ENCODE data around the gene RANGAP1. TPM values are rescaled to one million over a fixed set of nuclear protein-coding genes. Genes with fewer than 3 reads are reported as not detected.
"Not testable (repeated sequence)": the region's sequence is repeated elsewhere in the genome, so short reads cannot be mapped to it uniquely, and the experiment has no call there.

The RANGAP1 gene
- total RNA-seq, 4 donors from 2014 or later = 35.5 to 42.7 (median 38.8) TPM

DNA sequence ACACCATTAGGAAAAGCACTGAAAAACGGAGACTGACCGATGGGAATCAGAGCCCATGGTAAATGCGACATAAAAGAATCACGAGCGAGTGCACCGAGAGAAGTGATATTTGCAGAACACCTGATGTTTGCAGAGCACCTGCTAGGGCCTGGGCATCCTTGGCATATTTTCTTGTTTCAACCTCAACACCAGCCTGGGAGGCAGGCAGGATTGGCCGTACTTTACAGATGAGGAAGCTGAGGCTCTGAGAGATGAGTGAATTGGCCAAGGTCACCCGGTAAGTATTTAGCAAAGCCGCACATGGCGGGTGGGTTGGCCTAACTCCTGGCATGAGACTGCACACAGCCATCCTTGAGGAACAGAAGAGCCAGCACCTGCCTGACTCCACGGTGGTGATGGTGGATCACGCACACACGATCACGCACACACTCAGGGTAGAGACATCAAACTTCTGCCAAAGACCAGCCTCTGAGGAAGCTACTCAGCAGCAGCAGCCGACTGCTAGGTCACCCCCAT, 23.7 kb downstream of the RANGAP1 start:
- no peak overlapping the region for H3K27ac ChIP-seq
- TF ChIP-seq, protein P1, sequence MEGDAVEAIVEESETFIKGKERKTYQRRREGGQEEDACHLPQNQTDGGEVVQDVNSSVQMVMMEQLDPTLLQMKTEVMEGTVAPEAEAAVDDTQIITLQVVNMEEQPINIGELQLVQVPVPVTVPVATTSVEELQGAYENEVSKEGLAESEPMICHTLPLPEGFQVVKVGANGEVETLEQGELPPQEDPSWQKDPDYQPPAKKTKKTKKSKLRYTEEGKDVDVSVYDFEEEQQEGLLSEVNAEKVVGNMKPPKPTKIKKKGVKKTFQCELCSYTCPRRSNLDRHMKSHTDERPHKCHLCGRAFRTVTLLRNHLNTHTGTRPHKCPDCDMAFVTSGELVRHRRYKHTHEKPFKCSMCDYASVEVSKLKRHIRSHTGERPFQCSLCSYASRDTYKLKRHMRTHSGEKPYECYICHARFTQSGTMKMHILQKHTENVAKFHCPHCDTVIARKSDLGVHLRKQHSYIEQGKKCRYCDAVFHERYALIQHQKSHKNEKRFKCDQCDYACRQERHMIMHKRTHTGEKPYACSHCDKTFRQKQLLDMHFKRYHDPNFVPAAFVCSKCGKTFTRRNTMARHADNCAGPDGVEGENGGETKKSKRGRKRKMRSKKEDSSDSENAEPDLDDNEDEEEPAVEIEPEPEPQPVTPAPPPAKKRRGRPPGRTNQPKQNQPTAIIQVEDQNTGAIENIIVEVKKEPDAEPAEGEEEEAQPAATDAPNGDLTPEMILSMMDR (IDR thresholded peaks at IDR 0.05) = no peak
- TF ChIP-seq POLR2A (IDR thresholded peaks at IDR 0.05) = no peak
- no peaks in the 10 kb centered on the region for H3K9me3 ChIP-seq
- intact Hi-C loops (cut with DNase I) = no loop called here
- DNase-seq = no peak
- WGBS, 2 donors = 96 to 98% methylated on average over 14 to 15 of the region's 15 CpGs
- no peaks in the 10 kb centered on the region for H3K4me1 ChIP-seq
- no peak overlapping the region for H3K4me3 ChIP-seq (replicated peaks in 1 of 3)
- H3K36me3 ChIP-seq = peaks cover 62 to 68% of the 10 kb centered on the region in 2 donors
- H3K27me3 ChIP-seq = no peaks in the 10 kb centered on the region

DNA sequence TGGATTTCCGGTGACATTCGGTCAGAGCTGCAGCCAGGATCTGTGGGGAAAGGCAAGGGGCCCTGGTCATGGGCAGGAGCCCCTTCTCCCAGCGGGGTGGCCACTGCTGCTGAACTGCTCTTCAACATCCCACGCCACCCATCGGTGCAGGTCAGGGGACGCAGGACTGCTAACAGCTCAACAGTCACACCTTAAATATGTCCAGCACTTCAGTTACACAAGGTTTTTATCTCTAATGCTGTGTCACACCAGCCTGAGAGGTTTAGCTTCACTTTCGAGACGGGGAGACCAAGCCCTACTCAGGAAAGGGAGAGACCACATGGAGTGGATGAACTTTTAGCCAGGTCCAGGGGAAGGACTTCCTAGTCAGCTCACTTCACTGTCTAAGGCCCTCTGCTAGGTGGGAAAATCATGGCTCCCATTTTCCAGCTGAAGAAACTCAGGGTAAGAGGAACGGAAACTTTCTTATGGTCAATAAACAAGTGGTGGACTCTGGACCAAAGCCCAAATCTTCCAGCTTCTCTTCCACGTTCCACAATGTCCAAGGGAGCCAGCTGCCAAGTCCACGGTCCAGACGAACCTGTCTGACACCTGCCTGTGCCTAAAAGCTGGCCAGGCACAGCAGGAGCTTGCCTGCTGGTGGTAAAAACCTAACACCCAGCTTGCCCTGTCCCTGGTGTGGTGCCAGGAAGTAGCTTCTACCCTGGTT, 24.3 kb downstream of the RANGAP1 start:
- intact Hi-C loops (cut with DNase I) = no loop called here
- DNase-seq = no peak
- TF ChIP-seq, protein P1 (IDR thresholded peaks at IDR 0.05) = no peak
- TF ChIP-seq POLR2A (IDR thresholded peaks at IDR 0.05) = no peak
- Histone ChIP-seq H3K4me1 (no peaks in the 10 kb centered on the region), H3K27me3 (no peaks in the 10 kb centered on the region), H3K9me3 (no peaks in the 10 kb centered on the region), H3K27ac (no peak overlapping the region), H3K4me3 (replicated peaks in 1 of 3) (no peak overlapping the region), H3K36me3 (peaks cover 59 to 67% of the 10 kb centered on the region in 2 donors)
- WGBS, 2 donors = 87 to 89% methylated on average over 9 to 12 of the region's 12 CpGs

DNA sequence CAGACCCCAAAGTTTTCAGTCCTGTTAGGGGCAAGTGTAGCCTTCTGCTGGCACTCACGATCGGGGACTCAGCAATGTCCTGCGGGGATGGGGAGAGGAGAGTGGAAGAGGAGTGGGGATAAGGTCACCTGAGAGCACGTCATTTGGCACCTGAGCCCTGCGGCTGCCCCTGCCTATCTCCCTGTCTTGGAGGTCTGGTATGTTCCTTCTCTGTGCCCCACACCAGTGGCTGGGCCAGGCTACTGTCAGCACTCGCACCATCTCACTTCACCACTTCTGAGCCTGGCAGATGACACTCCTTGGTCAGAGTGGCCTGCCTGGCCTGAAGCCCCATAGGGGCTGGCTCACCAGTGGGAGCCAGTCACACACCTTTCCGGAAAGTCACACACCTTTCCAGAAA, 25.1 kb downstream of the RANGAP1 start:
- Histone ChIP-seq H3K4me3 (replicated peaks in 1 of 3) (no peak overlapping the region), H3K36me3 (peaks cover 66 to 67% of the 10 kb centered on the region in 2 donors), H3K27ac (no peak overlapping the region), H3K4me1 (no peaks in the 10 kb centered on the region), H3K27me3 (no peaks in the 10 kb centered on the region), H3K9me3 (no peaks in the 10 kb centered on the region)
- intact Hi-C loops (cut with DNase I) = no loop called here
- 94 to 97% methylated on average over 7 of the region's 7 CpGs for WGBS, 2 donors
- DNase-seq = no peak
- TF ChIP-seq, protein P1 (IDR thresholded peaks at IDR 0.05) = no peak
- no peak for TF ChIP-seq POLR2A (IDR thresholded peaks at IDR 0.05)

DNA sequence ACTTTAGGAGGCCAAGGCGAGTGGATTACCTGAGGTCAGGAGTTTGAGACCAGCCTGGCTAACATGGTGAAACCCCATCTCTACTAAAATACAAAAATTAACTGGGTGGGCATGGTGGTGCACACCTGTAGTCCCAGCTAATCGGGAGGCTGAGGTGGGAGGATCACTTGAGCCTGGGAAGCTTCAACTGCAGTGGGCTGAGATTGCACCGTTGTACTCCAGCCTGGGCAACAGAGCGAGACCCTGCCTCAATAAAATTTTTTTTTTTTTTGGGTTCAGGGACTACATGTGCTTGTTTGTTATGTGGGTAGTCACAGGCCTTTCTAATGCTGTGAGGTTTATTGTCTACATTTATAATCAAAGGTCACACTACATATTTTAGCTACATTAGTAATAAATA, 26.2 kb downstream of the RANGAP1 start:
- H3K4me3 ChIP-seq (replicated peaks in 1 of 3); DNase-seq; H3K4me1 ChIP-seq; H3K9me3 ChIP-seq; H3K27me3 ChIP-seq; intact Hi-C loops (cut with DNase I); H3K27ac ChIP-seq: not testable (repeated sequence)
- WGBS, 2 donors = 95 to 99% methylated on average over 4 of the region's 4 CpGs
- H3K36me3 ChIP-seq = peaks cover 61 to 65% of the 10 kb centered on the region in 2 donors

DNA sequence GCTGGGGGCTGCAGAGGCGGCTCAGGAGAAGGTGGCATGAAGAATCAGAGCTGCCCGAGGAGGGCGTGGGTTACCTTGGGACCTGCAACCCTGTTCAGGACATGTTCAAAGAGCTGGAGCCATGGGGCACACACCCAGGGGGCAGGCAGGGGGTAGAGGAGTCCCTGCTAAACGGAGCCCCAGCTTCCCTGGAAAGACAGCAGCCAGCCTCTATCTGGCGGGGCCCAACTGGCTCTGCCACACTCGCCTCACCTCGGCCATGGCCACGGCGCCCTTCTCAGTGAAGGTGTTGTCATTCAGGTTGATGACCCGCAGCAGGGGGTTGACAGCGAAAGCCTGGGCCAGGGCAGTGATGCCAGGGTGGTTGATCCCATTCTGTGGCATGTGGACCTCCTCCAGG, 28.3 kb downstream of the RANGAP1 start:
- peaks cover 51 to 59% of the 10 kb centered on the region in 2 donors for H3K36me3 ChIP-seq
- H3K9me3 ChIP-seq = no peaks in the 10 kb centered on the region
- no peak for DNase-seq
- WGBS, 2 donors = 94 to 95% methylated on average over 8 to 9 of the region's 11 CpGs
- intact Hi-C loops (cut with DNase I) = no loop called here
- no peak for TF ChIP-seq POLR2A (IDR thresholded peaks at IDR 0.05)
- TF ChIP-seq, protein P1 (IDR thresholded peaks at IDR 0.05) = no peak
- H3K27me3 ChIP-seq = no peaks in the 10 kb centered on the region
- no peak overlapping the region for H3K27ac ChIP-seq
- H3K4me3 ChIP-seq (replicated peaks in 1 of 3) = no peak overlapping the region
- H3K4me1 ChIP-seq = no peaks in the 10 kb centered on the region

Measured in thyroid gland (tissue), 4 donors.